ENCODE data around the gene TBC1D14. TPM values are rescaled to one million over a fixed set of nuclear protein-coding genes. Genes with fewer than 3 reads are reported as not detected.

The TBC1D14 gene
- total RNA-seq, 1 experiment from 2014 or later: 36.3 TPM

DNA sequence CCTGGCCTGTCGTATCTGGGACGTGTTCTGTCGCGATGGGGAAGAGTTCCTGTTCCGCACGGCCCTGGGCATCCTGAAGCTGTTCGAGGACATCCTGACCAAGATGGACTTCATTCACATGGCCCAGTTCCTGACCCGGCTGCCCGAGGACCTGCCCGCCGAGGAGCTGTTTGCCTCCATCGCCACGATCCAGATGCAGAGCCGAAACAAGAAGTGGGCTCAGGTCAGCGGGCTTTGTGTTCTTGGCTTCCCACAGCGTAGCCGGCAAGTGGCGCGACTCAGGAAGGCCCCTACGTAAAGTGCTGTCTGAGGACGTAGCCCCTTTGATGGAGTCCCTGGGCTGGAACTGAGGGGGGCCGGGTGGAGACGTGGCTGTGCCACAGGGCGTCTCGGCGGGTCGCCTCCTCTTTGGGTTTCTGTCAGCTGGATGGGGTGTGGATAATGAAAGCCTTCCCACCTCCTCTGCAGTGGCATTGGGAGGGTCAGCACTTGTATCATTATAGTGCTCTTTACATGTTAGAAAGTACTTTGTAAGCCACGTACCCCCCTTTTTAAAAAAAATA is 115.5 kb downstream of the TBC1D14 start:
- in situ Hi-C loops (cut with HindIII; ENCODE audit: low pct_unique_long_range_greater_than_20kb, low sequenced_read_pairs) (no loop called here), intact Hi-C loops (cut with micrococcal nuclease; ENCODE audit: unreplicated experiment) (no loop called here)
- ChIA-PET POLR2A (interaction anchor here (0.6 kb wide), 1 partner anchor 851 kb away, joined by 3 read pairs; no protein-coding TSS in a partner anchor), CTCF (no interaction called here)
- Histone ChIP-seq H3K4me1 (ENCODE audit: control insufficient read depth, insufficient read depth, low read length) (peaks cover 35% of the 10 kb centered on the region), H3K4me3 (ENCODE audit: low read depth in 2 of 2, low read length in 2 of 2) (no peak overlapping the region), H3K9me3 (ENCODE audit: control insufficient read depth, insufficient read depth, low read depth, low read length) (no peaks in the 10 kb centered on the region), H3K27ac (ENCODE audit: low read length) (no peak overlapping the region), H3K27me3 (ENCODE audit: control insufficient read depth, insufficient read depth, low read length) (no peaks in the 10 kb centered on the region), H3K36me3 (ENCODE audit: control insufficient read depth, insufficient read depth, low read length) (no peaks in the 10 kb centered on the region)
- no peak for TF ChIP-seq REST (IDR thresholded peaks at IDR 0.05; ENCODE audit: insufficient read depth in 1 of 2, low read depth in 2 of 2, low read length in 1 of 2)
- no peak for TF ChIP-seq TCF7L2 (IDR thresholded peaks at IDR 0.05; ENCODE audit: low read depth, low read length)
- TF ChIP-seq SIN3A (IDR thresholded peaks at IDR 0.05; ENCODE audit: borderline replicate concordance, insufficient read depth, low read depth, low read length): no peak
- TF ChIP-seq POLR2AphosphoS5 (IDR thresholded peaks at IDR 0.05; ENCODE audit: low read depth, low read length): no peak
- TF ChIP-seq, protein P1, sequence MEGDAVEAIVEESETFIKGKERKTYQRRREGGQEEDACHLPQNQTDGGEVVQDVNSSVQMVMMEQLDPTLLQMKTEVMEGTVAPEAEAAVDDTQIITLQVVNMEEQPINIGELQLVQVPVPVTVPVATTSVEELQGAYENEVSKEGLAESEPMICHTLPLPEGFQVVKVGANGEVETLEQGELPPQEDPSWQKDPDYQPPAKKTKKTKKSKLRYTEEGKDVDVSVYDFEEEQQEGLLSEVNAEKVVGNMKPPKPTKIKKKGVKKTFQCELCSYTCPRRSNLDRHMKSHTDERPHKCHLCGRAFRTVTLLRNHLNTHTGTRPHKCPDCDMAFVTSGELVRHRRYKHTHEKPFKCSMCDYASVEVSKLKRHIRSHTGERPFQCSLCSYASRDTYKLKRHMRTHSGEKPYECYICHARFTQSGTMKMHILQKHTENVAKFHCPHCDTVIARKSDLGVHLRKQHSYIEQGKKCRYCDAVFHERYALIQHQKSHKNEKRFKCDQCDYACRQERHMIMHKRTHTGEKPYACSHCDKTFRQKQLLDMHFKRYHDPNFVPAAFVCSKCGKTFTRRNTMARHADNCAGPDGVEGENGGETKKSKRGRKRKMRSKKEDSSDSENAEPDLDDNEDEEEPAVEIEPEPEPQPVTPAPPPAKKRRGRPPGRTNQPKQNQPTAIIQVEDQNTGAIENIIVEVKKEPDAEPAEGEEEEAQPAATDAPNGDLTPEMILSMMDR (IDR thresholded peaks at IDR 0.05): no peak
- BruUV-seq (replicated peaks): no TSS peak
- DNase-seq (ENCODE audit: low read depth, low spot score) (no peak), ATAC-seq (no peak)

- no peak for ATAC-seq
- TF ChIP-seq REST (IDR thresholded peaks at IDR 0.05; ENCODE audit: insufficient read depth in 1 of 2, low read depth in 2 of 2, low read length in 1 of 2) (no peak), SIN3A (IDR thresholded peaks at IDR 0.05; ENCODE audit: borderline replicate concordance, insufficient read depth, low read depth, low read length) (no peak), TCF7L2 (IDR thresholded peaks at IDR 0.05; ENCODE audit: low read depth, low read length) (no peak), POLR2AphosphoS5 (IDR thresholded peaks at IDR 0.05; ENCODE audit: low read depth, low read length) (no peak)
- TF ChIP-seq, protein P1 (IDR thresholded peaks at IDR 0.05): no peak
- in situ Hi-C loops (cut with HindIII; ENCODE audit: low pct_unique_long_range_greater_than_20kb, low sequenced_read_pairs) (no loop called here), intact Hi-C loops (cut with micrococcal nuclease; ENCODE audit: unreplicated experiment) (no loop called here)
- Histone ChIP-seq H3K27me3 (ENCODE audit: control insufficient read depth, insufficient read depth, low read length) (no peaks in the 10 kb centered on the region), H3K4me3 (ENCODE audit: low read depth in 2 of 2, low read length in 2 of 2) (no peak overlapping the region), H3K9me3 (ENCODE audit: control insufficient read depth, insufficient read depth, low read depth, low read length) (no peaks in the 10 kb centered on the region), H3K36me3 (ENCODE audit: control insufficient read depth, insufficient read depth, low read length) (no peaks in the 10 kb centered on the region), H3K27ac (ENCODE audit: low read length) (no peak overlapping the region; the same call in 1 of the 2 replicates), H3K4me1 (ENCODE audit: control insufficient read depth, insufficient read depth, low read length) (peaks cover 26% of the 10 kb centered on the region)
- ChIA-PET POLR2A (no interaction called here), CTCF (no interaction called here)
- BruUV-seq (replicated peaks): no TSS peak
- no peak for DNase-seq (ENCODE audit: low read depth, low spot score)
Measured at GRCh38 chr4:7026107-7026506, 116.5 kb downstream of the TBC1D14 start.
